GM06990 (cell line): Measurements from ENCODE around the gene NRSN1.
"Not testable (repeated sequence)": the region's sequence is repeated elsewhere in the genome, so short reads cannot be mapped to it uniquely, and the experiment has no call there.

ENCODE experiments used
- DNase-seq: peaks from one replicate; pipeline ENCODE4 v3.0.0-alpha.2; 2011; ENCODE audit not compliant: insufficient read length; ENCODE audit errors: extremely low read depth
- H3K27me3 ChIP-seq: replicated peaks from 2 replicates; pipeline ENCODE4 v1.6.0; 2011; ENCODE audit warnings: low read length; ENCODE audit not compliant: control insufficient read depth, insufficient read depth
- H3K36me3 ChIP-seq: 2 replicates; pipeline ENCODE4 v1.5.1; 2011; ENCODE audit warnings: low read length; ENCODE audit not compliant: control insufficient read depth, insufficient read depth
- H3K4me3 ChIP-seq: replicated peaks from 2 replicates; pipeline ENCODE4 v1.5.1; 2011; ENCODE audit warnings: low read depth, mild to moderate bottlenecking, control low read depth, low read length
- TF ChIP-seq, protein P1 (sequence below): IDR thresholded peaks from 2 replicates; pipeline ENCODE4 v1.5.1; 2011; ENCODE audit warnings: low read length, control low read depth, mild to moderate bottlenecking, inconsistent platforms; ENCODE audit not compliant: insufficient read depth, poor library complexity, severe bottlenecking

NRSN1 gene

DNA sequence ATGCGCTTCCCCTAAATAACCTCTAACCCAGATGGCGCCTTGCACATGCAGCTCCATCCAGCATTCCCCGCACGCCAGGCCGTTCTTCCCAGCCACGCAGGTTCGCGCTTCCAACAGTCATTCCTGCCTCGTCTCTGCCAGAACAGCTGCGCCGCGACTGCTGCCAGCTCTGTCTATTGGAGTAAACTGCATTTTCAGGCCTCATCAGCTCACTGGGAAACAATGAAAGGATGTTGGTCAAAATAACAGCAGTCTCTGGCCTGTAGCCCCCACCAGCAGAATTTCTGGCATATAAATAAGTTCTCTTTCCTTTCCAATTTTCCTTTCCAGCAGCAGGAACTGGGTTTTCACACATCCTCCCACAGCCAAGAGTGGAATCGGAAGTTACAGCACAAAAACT is 14.6 kb downstream of the NRSN1 start:
- TF ChIP-seq, protein P1, sequence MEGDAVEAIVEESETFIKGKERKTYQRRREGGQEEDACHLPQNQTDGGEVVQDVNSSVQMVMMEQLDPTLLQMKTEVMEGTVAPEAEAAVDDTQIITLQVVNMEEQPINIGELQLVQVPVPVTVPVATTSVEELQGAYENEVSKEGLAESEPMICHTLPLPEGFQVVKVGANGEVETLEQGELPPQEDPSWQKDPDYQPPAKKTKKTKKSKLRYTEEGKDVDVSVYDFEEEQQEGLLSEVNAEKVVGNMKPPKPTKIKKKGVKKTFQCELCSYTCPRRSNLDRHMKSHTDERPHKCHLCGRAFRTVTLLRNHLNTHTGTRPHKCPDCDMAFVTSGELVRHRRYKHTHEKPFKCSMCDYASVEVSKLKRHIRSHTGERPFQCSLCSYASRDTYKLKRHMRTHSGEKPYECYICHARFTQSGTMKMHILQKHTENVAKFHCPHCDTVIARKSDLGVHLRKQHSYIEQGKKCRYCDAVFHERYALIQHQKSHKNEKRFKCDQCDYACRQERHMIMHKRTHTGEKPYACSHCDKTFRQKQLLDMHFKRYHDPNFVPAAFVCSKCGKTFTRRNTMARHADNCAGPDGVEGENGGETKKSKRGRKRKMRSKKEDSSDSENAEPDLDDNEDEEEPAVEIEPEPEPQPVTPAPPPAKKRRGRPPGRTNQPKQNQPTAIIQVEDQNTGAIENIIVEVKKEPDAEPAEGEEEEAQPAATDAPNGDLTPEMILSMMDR: no peak
- Histone ChIP-seq H3K4me3 (no peak overlapping the region), H3K36me3 (no peaks in the 10 kb centered on the region), H3K27me3 (no peaks in the 10 kb centered on the region)
- no peak for DNase-seq

DNA sequence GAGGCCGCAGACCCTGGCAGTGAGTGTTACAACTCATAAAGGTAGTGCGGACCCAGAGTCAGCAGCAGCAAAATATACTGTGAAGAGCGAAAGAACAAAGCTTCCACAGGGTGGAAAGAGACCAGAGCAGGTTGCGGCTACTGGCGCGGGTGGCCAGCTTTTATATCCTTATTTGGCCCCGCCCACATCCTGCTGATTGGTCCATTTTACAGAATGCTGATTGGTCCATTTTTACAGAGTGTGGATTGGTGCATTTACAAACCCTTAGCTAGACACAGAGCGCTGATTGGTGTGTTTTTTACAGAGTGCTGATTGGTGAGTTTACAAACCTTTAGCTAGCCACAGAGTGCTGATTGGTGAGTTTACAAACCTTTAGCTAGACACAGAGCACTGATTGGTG is 16.7 kb downstream of the NRSN1 start:
- H3K4me3 ChIP-seq, H3K27me3 ChIP-seq, H3K36me3 ChIP-seq, DNase-seq: not testable (repeated sequence)

DNA sequence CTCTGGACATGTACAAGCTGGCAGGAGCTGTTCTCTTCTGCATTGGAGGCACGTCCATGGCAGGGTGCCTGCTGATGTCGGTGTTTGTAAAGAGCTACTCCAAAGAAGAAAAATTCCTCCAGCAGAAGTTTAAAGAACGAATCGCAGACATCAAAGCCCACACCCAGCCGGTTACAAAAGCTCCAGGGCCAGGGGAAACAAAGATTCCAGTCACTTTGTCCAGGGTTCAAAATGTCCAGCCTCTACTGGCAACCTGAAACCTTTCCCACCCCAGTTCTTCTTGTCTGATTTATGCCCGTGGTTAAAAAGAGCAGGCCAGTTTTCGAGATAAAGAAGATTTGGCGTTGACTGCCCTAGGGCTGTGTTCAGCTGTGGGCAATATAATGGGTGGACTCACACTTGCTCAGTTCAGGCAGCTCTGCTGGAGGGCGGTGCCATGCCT is 19.7 kb downstream of the NRSN1 start:
- DNase-seq: no peak
- no peaks in the 10 kb centered on the region for H3K36me3 ChIP-seq
- TF ChIP-seq, protein P1: no peak
- H3K4me3 ChIP-seq: no peak overlapping the region
- no peaks in the 10 kb centered on the region for H3K27me3 ChIP-seq

DNA sequence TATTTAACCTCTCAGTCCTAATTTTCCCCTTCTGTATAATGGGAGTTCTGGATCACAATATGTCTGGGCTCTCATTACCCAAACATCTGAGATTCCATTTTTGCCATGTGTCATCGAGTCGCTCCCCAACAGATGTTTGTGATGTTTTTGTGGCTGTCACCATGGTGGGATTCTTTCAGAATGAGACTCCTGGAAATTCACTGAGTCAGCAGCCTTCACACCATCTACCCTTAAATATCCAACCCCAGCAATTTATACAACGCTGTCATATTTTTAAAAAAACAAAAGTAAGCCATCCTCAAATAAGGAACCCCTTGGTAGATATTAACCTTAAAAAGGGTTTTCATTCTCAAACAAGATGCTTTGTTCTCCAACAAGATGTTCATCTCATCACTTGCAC is 20.9 kb downstream of the NRSN1 start:
- Histone ChIP-seq H3K4me3 (no peak overlapping the region), H3K27me3 (no peaks in the 10 kb centered on the region), H3K36me3 (no peaks in the 10 kb centered on the region)
- TF ChIP-seq, protein P1: no peak
- no peak for DNase-seq

DNA sequence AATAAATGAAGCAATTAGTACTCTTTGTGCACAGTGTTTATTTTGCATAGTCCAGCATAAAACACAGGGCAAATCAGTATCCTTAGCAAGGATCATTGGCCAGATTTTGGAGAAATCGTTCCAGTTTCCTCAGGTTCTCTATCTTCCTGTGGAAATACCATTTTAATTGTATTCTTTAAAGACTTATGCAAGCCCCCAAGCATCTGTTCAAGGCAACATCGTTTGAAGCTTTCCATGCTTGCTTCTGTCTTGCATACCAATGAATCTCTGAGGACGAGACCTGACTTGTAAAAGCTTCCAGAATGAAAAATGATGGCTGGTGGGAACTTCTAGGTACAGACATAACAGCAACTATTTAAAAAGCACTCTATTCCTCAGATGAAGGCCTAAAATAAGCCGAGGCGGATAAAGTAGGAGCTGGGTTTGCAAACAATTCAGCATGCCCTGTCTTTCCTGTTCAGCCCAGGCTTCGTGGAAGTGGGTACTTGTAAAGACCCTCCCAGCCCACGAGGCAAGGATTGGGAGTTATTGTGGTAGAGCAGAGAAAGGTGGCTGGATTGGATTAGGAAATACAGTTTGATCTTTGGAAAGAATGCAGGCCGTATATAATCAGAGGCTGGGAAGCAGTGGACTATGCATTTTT is 21.6 kb downstream of the NRSN1 start:
- H3K4me3 ChIP-seq: no peak overlapping the region
- H3K36me3 ChIP-seq: no peaks in the 10 kb centered on the region
- TF ChIP-seq, protein P1: no peak
- DNase-seq: no peak
- no peaks in the 10 kb centered on the region for H3K27me3 ChIP-seq

DNA sequence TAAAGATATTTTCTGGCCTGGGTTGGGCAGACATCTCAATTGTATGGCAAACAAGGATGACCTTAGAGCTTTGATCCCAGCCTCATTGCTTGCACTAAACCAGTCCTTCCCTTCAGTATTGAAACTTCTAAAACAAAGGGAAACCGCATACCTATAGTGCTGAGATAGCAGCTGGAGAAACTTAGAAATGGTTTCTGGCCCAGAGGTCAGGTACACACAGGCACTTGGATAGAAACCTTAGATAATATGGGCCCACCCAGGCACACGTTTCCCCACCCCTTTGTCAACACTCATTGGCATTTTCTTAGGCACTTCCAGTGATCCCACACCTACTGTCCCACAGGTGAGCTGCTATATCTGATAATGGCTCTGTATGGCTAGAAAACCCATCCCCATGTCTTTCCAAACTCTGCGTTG is 22.1 kb downstream of the NRSN1 start:
- H3K27me3 ChIP-seq: no peaks in the 10 kb centered on the region
- no peak for DNase-seq
- no peaks in the 10 kb centered on the region for H3K36me3 ChIP-seq
- TF ChIP-seq, protein P1: no peak
- H3K4me3 ChIP-seq: no peak overlapping the region
